NT2/D1 (cell line): ENCODE results near the gene TAGLN.

Source experiments
- SUZ12 ChIP-seq: IDR thresholded peaks from 2 replicates; pipeline ENCODE4 v1.6.1; 2011; ENCODE audit not compliant: insufficient read length, insufficient read depth; ENCODE audit errors: extremely low read depth
- YY1 ChIP-seq: IDR thresholded peaks from 2 replicates; pipeline ENCODE4 v1.6.1; 2011; ENCODE audit not compliant: insufficient read length, insufficient read depth
- ZNF274 ChIP-seq: IDR thresholded peaks from 2 replicates; pipeline ENCODE4 v1.6.1; 2011; ENCODE audit warnings: mild to moderate bottlenecking, low read depth, low read length

- TF ChIP-seq SUZ12: no peak
- TF ChIP-seq YY1: no peak
- no peak for TF ChIP-seq ZNF274
These were observed 18.2 kb downstream of the TAGLN start for GRCh38 chr11:117217141-117218084.
